Germinal center (tissue), 1 donor: ENCODE results near the gene KCNJ14.

ENCODE experiments used
- DNase-seq: peaks from one replicate; pipeline ENCODE4 v3.0.0; 2012; ENCODE audit warnings: mixed read lengths, low spot score

The KCNJ14 gene

GRCh38 chr19:48455171-48455907, at the start of gene KCNJ14:
Gene KCNJ14, plus strand, starts transcription at chr19:48455574. Its CDS starts 6,151 bp downstream, at chr19:48461725.
- no peak for DNase-seq

- DNase-seq = no peak
These were observed 49.5 kb upstream of the KCNJ14 start for GRCh38 chr19:48405850-48406249.

- DNase-seq = no peak
These were observed 41.3 kb upstream of the KCNJ14 start for GRCh38 chr19:48413879-48414587.

GRCh38 chr19:48415395-48415794, 40.0 kb upstream of the KCNJ14 start:
- peak; percentile 73 for DNase-seq

- no peak for DNase-seq
These were observed 39.6 kb upstream of the KCNJ14 start for GRCh38 chr19:48415806-48416221.

- DNase-seq = no peak
These were observed 38.0 kb upstream of the KCNJ14 start for GRCh38 chr19:48417421-48417820.

- no peak for DNase-seq
These were observed 36.9 kb upstream of the KCNJ14 start for GRCh38 chr19:48418317-48419064.

GRCh38 chr19:48419158-48419920, 36.0 kb upstream of the KCNJ14 start:
- DNase-seq = peak; percentile 73

- no peak for DNase-seq
These were observed 33.8 kb upstream of the KCNJ14 start for GRCh38 chr19:48421548-48421947.

GRCh38 chr19:48424694-48425219, 30.6 kb upstream of the KCNJ14 start:
- no peak for DNase-seq

GRCh38 chr19:48428670-48429069, 26.7 kb upstream of the KCNJ14 start:
- DNase-seq = no peak

- no peak for DNase-seq
These were observed 22.0 kb upstream of the KCNJ14 start for GRCh38 chr19:48433337-48433736.

- DNase-seq = no peak
These were observed 18.8 kb upstream of the KCNJ14 start for GRCh38 chr19:48436586-48436985.

GRCh38 chr19:48441360-48442050, 13.9 kb upstream of the KCNJ14 start:
- no peak for DNase-seq

- DNase-seq = no peak
These were observed 13.0 kb upstream of the KCNJ14 start for GRCh38 chr19:48442116-48443035.

- no peak for DNase-seq
These were observed 12.1 kb upstream of the KCNJ14 start for GRCh38 chr19:48443256-48443655.

GRCh38 chr19:48443731-48444128, 11.6 kb upstream of the KCNJ14 start:
- no peak for DNase-seq

- no peak for DNase-seq
These were observed 11.0 kb upstream of the KCNJ14 start for GRCh38 chr19:48444129-48444935.

GRCh38 chr19:48444936-48445200, 10.5 kb upstream of the KCNJ14 start:
- DNase-seq = no peak

- no peak for DNase-seq
These were observed 10.1 kb upstream of the KCNJ14 start for GRCh38 chr19:48445256-48445605.
